IPS DF 19.7 (cell line): Measurements from ENCODE around the gene SH3GL1.
"Not testable (repeated sequence)": the region's sequence is repeated elsewhere in the genome, so short reads cannot be mapped to it uniquely, and the experiment has no call there.

Experiments
- DNase-seq: peaks from one replicate; pipeline ENCODE4 v3.0.0-alpha.2; 2013; ENCODE audit warnings: low read depth, low spot score

SH3GL1 gene

GRCh38 chr19:4363571-4364304 lies 36.6 kb downstream of the SH3GL1 start:
- no peak for DNase-seq

DNA sequence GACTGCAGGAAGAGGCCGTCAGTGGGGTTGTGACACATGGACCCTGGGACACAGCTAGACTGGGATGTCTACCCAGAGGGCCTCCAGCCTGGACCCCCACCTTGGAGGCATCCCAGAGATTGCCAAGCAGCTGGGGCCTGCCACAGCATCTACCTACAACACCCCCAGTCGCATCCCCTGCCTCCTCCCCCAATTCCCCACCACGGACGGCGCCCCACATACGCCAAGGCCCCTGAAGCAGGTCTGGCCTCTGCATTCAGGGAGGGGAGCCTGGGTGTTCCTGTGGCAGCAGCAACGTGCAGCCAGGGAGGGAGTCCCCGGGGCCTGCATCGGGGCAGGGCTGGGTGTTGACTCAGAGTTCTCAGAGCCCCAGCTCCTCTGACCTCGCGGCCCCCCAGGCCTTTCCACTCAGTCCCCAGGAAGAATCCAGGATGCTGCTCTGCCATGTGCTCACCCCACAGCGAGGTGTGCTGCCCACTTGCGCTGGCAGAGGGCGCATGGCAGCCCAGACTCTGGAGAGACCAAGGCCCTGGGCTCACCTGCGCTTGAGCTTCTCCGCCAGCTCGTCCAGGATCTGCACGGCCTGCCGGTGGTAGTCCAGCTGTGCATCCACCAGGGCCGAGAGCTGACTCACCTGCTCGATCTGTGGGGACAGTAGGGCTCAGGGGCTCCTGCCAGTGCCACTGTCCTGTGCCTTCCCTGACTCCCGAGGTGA lies 37.4 kb downstream of the SH3GL1 start:
- DNase-seq: no peak

- DNase-seq: no peak
Observed at GRCh38 chr19:4362101-4362828, 38.1 kb downstream of the SH3GL1 start.

- no peak for DNase-seq
Observed at GRCh38 chr19:4361152-4362046, 38.9 kb downstream of the SH3GL1 start.

DNA sequence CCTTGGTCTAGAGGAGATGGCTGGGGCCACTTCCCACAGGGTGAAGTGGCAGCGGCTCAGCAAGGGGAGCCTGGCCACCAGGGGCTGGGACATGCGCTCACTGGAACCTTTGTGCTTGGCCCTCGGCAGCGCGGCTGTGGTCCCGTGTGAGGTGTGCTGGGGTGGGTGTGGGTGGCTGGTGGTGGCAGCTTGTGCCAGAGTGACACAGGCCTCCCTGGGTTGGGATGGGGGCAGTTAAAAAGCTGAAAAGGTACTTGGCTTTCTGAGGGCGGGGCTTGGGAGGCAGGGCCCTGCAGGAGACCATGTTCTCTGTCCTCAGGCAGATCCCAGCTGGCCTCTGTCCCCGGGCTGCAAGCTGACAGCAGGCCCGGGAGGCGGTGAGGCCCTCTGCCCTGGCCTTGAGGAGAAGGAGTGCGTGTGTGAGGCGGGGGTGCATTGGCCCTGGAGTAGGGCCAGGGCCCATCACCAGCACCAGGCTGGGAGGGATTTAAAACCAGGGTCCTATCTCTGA lies 39.7 kb downstream of the SH3GL1 start:
- no peak for DNase-seq

DNA sequence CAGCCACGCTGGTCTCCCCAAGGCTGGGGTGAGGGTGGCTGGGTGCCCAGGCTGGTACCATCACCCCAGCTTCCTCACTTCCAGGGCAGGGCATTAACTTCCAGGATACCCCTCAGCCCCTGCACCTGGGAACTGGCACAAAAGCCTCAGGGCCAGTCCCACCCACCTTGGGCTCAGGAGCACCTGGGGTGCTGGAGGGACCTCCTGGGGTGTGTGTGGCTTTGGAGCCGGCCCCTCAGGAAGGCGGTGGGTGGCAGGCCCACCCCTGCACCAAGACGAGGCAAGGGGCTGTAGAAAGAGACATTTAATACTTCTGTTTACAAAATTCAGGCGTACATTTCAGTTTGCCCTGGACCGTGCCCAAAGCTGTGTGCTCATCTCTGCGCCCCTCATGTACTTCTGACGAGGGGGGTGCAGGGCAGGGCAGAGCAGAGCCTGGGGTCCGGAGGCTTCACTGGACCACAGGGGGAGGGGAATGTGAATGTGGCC lies 40.2 kb downstream of the SH3GL1 start:
- DNase-seq: no peak

DNA sequence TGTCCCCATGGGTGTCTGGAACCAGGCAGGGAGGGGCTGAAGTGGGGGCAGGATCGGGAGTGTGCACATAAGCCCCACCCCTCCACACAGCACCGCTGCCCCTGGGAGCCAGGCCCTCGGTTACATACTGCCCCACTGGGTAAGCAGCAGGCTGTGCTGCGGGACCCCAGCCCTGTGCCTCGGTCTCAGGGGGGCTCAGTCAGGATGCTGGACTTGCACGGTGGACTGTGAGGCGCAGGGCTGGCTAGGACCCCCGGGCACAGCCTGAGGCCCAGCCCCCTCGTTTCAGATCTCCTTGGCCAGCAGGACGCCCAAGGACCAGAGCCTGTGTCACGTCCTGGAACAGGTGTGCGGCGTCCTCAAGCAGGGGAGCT lies 40.7 kb downstream of the SH3GL1 start:
- DNase-seq: no peak

DNA sequence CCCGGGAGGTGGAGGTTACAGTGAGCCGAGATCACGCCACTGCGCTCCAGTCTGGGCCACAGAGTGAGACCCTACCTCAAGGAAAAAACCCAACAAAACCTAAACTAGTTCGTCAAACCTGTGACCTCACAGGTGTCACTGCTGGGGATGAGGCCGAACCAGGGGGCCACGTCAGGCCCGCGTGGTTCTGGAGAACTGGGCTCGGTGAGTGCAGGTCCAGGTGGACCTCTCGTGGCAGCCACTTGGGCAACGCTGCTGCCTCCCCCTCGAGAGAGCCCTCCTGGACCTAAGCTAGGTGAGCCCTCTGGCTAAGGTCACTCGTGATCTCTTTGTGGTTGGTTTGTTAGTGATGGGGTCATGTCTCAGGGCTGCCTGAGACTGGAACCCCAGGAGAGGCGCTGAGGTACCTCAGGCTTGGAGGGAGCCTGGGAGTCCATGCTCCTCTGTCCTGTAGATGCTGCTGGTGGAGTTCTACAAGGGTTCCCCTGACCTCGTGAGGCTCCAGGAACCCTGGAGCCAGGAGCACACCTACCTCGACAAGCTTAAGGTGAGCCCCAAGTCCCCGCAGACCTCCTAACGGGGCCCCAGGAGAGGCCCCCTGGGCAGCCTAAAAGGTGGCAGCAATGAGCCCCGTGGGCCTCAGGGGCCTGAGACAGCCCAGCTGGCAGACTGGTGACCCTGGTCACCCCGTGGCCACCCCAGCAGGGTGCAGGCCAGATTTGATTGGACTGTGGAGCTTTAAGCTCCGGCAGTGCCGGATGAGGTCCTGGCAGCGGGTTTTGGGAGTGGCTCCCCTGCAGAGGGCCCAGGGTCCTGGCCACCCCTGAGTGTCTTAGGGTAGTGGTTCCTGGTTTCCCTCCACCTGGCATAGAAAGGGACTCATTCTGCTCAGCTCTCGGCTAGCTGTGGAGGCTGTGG lies 41.4 kb downstream of the SH3GL1 start:
- no peak for DNase-seq

DNA sequence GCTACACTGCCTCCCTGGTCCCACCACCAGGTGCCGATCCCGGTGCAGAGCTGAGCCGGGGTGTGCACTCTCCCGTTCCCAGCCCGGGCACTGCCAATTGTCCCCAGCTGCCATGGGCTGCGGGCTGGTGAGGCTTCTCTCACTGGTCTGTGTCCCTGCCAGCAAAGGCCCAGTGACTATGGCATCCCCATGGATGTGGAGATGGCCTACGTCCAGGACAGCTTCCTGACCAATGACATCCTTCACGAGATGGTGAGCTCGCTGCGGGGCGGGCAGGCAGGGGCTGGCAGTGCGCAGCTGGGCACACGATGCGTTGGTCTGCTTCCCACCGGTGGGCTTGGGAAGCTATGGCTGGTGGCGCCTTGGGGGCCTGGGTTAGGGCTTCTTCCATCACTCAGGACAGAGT lies 42.4 kb downstream of the SH3GL1 start:
- DNase-seq: no peak

DNA sequence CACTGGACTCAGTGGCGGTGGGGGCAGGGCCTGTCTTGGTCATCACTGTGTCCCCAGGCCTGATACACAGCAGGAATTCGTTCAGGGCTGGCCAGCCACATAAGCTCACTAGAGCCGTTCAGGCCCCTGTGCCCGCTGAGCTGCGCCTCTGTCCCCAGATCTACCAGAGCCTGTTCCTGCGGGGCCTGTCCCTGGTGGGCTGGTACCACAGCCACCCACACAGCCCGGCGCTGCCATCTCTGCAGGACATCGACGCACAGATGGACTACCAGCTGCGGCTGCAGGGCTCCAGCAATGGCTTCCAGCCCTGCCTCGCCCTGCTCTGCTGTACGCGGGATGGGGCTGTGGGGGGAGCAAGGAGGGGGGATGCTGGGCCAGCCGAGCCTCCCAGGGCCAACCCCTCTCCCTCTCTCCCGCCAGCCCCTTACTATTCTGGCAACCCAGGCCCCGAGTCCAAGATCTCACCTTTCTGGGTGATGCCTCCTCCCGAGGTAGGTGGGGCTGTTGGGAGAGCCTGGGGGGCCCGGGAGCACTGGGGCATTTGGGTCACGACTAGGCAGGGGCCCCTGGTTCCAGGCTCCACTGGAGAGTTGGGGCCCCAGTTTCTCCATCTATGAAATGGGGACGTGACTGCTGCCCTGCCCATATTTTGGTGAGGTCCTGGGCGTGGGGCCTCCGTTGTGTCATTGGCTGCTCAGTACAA lies 43.1 kb downstream of the SH3GL1 start:
- no peak for DNase-seq

GRCh38 chr19:4354897-4355296 lies 45.5 kb downstream of the SH3GL1 start:
- no peak for DNase-seq

GRCh38 chr19:4354282-4354681 lies 46.1 kb downstream of the SH3GL1 start:
- no peak for DNase-seq

DNA sequence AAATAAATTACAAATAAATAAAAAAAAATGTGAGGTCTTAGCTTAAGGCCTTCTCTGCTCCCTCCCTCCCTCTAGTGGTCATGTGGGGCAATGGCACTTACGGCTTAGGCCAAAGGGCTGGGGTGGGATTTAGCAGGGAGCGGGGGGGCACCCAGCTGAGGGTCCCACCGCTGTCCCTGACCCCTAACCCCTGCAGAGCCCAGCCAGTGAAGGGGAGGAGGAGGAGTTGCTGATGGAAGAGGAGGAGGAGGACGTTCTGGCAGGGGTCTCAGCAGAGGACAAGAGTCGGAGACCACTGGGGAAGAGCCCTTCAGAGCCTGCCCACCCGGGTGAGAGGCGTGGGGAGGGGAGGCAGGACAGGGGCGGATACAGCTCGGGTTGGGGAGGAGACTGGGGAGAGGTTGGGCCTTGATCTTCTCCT lies 47.6 kb downstream of the SH3GL1 start:
- DNase-seq: no peak

DNA sequence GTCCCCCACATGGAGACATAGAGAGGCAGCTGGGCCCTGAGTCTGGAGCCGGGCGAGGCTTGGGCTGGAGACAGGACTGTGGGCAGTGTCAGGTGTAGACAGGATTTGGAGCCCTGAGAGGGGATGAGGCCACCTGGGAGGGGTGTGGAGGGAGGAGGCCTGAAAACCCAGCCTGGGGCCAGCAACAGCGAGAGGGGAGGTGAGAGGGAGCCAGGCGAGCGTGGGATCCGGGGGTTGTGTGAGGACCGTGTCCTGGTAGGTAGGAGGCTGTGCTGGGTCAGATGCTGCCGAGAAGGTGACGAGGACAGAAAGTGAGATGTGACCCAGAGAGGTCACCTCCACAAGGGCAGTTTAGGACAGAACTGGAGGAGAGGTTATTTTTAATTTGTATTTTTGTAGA lies 49.6 kb downstream of the SH3GL1 start:
- no peak for DNase-seq

DNA sequence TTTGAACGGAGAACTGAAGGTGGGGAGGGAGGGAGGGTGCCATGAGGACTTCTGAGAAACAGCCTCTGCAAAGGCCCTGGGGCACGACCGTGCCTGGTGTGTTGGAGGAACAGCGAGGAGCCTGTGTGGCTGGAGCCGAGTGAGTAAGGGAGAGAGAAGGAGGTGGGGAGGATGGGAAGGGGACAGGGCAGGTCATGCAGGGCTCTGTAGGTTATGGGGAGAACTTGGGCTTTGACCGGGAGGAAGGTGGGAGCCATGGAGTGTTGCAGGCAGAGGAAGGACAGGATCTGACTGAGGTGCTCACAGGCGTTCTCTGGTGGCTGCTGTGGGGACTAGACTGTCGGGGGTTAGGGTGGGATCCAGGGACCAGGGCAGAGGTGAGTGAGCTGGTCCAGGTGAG lies 50.2 kb downstream of the SH3GL1 start:
- no peak for DNase-seq

GRCh38 chr19:4349225-4349624 lies 51.1 kb downstream of the SH3GL1 start:
- not testable (repeated sequence) for DNase-seq

DNA sequence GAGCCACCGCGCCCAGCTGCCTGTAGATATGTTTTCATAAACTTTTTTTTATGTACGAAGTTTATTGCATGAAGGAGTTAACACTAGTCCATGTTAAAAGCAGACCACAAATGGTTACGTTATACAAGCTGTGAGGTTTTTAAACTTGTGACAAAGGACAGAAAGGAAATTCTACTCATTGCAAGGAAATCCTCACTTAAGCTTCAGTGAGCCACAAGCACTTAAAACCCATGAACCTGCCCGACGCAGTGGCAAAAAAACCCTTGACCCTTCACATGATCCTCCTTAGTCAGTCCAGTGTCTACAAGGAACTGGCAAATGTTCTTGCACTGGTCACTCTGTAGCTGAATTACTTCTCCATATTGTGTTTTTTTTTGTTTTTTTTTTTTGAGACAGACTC lies 52.8 kb downstream of the SH3GL1 start:
- DNase-seq: no peak

GRCh38 chr19:4346020-4346383 lies 54.3 kb downstream of the SH3GL1 start:
- no peak for DNase-seq

- no peak for DNase-seq
Observed at GRCh38 chr19:4345342-4346019, 54.9 kb downstream of the SH3GL1 start.
